Activated CD4-positive, alpha-beta memory T cell treated with anti-CD3 and anti-CD28 coated beads, Interleukin-2, amount 10 ng/mL, durations not matched to agents 7 days and 5 days (primary cell): Measurements from ENCODE around the gene UNC13D. TPM values are rescaled to one million over a fixed set of nuclear protein-coding genes. Genes with fewer than 3 reads are reported as not detected.

Experiments used
- CTCF ChIA-PET: fragments of 350-600 bp; sonication (Branson Sonifier 250); formaldehyde crosslinking; loops from one replicate; lab custom pipeline; 2021; ENCODE audit warnings: antibody characterized with exemption, inconsistent platforms; lab: Charles Lee
- POLR2A ChIA-PET: fragments of 350-600 bp; sonication (Branson Sonifier 250); formaldehyde crosslinking; loops from one replicate; lab custom pipeline; 2021; ENCODE audit warnings: antibody characterized with exemption; lab: Charles Lee
- DNase-seq: peaks from one replicate; pipeline ENCODE4 v3.0.0-alpha.2; 2020
- H3K27ac Mint-ChIP-seq: one replicate; pipeline ENCODE4 v1.8.0; 2021; ENCODE audit warnings: mild to moderate bottlenecking, mixed read lengths
- H3K27me3 Mint-ChIP-seq: one replicate; pipeline ENCODE4 v1.8.0; 2021; ENCODE audit warnings: mixed read lengths
- H3K36me3 Mint-ChIP-seq: one replicate; pipeline ENCODE4 v1.8.0; 2021; ENCODE audit warnings: low read depth, mixed read lengths
- H3K4me1 Mint-ChIP-seq: one replicate; pipeline ENCODE4 v1.8.0; 2021; ENCODE audit warnings: mixed read lengths
- H3K4me3 Mint-ChIP-seq: one replicate; pipeline ENCODE4 v1.8.0; 2021; ENCODE audit warnings: mild to moderate bottlenecking, mixed read lengths
- H3K9me3 Mint-ChIP-seq: one replicate; pipeline ENCODE4 v1.8.0; 2021; ENCODE audit warnings: mixed read lengths
- total RNA-seq, 2 experiments: library from RNA; stranded (reverse); gene quantifications; one replicate each; pipeline ENCODE4 v1.2.3, GENCODE V29; 2021

Gene UNC13D
- total RNA-seq, 2 experiments from 2014 or later: 179 to 190 TPM

DNA sequence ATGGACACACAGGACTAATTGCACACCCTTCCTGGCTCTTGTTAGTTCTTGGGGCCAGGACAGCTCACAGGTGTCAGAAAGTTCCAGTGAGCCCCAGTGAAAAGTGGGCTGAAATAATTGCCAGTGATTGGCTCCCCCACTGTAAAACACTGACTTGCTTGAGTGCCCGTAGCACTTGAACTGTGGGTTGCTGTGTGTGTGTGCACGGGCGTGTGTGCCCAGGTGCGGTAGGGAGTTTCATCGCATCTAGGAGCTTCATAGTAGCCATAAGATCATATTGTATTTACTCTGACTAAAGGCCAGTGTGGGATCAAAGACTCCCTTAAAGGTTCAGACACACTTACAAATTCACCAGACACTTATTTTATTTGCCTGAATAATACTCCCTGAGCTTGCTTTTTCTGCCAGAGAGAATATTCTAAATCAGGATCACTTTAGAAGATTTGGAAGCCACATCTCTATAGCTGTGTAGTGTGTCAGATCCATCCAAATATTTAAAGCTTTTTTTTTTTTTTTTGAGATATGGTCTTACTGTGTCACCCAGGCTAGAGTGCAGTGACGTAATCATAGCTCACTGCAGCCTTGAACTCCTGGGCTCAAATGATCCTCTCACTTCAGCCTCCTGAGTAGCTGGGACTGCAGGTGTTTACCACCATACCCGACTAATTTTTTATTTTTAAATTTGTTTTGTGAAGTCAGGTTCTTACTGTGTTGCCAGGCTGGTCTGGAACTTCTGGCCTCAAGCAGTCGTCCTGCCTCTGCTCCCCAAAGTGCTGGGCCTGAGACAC is 48.2 kb downstream of the UNC13D start:
- H3K4me1 Mint-ChIP-seq: peaks cover 28% of the 10 kb centered on the region
- no peak overlapping the region for H3K4me3 Mint-ChIP-seq

DNA sequence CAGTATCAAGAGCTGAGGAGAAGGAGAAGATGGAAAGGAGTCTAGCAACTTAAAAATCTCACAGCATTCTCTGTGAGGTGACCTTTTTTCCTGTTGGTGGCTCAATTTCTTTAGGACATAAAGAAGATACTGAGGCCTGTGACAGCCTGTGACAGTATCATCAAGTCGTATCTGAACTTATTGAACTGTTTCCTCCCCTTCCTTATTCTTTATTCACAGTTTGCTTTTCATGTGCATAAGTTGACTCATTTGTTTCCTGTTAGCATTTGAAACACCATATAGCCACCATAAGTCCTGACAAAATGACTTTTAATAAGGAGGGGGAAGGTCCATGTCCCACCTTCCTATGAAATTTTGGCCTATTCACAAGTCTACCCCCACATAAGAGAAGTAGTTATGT is 50.7 kb downstream of the UNC13D start:
- Mint-ChIP-seq H3K27me3 (no peaks in the 10 kb centered on the region), H3K4me3 (no peak overlapping the region), H3K9me3 (no peaks in the 10 kb centered on the region), H3K4me1 (peaks cover 33% of the 10 kb centered on the region), H3K27ac (peak overlapping the region; percentile 55), H3K36me3 (peaks cover 33% of the 10 kb centered on the region)
- no peak for DNase-seq
- ChIA-PET CTCF (interaction anchor here (2.0 kb wide), 1 partner anchor 40 kb away, joined by 6 read pairs; no protein-coding TSS in a partner anchor), POLR2A (interaction anchor here (4.8 to 5.0 kb wide), 3 partner anchors 9 to 17 kb away, joined by 24 to 43 read pairs (median 30); partner anchors contain the start of gene UNK)

More for the DNA sequence above, 48.2 kb downstream of the UNC13D start:
- Mint-ChIP-seq H3K36me3 (peaks cover 41% of the 10 kb centered on the region), H3K27me3 (no peaks in the 10 kb centered on the region), H3K9me3 (no peaks in the 10 kb centered on the region), H3K27ac (no peak overlapping the region)
- no peak for DNase-seq
- ChIA-PET CTCF (interaction anchor here (0.6 to 2.5 kb wide), 6 partner anchors 10 to 199 kb away, joined by 3 to 15 read pairs (median 4); partner anchors contain the start of gene GALK1), POLR2A (interaction anchor here (0.8 to 5.0 kb wide), 6 partner anchors 9 to 60 kb away, joined by 3 to 30 read pairs (median 3); partner anchors contain the start of gene UNK)

DNA sequence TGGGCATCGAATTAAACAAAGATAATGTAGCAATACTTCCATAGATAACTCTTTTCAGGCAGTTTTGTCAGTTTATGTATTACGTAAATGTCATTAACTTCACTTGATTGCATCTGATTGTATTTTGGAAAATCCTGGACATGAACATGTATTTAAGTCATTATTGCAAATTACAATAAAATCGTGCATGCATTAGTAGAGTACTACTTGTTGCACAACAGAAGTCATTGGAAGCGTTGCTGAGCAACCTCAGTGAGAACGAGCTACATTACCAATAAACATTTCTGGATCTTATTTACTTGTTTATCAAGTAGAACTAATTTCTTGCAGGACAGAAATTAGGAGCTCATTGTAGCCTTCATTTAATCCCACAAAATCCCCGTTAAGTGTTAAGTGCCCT is 53.0 kb downstream of the UNC13D start:
- Mint-ChIP-seq H3K9me3 (no peaks in the 10 kb centered on the region), H3K4me1 (peaks cover 37% of the 10 kb centered on the region), H3K27ac (no peak overlapping the region), H3K36me3 (peaks cover 26% of the 10 kb centered on the region), H3K27me3 (no peaks in the 10 kb centered on the region), H3K4me3 (no peak overlapping the region)
- no peak for DNase-seq
- ChIA-PET POLR2A (interaction anchor here (1.0 to 4.9 kb wide), 5 partner anchors 9 to 67 kb away, joined by 4 to 43 read pairs (median 6); partner anchors contain the start of gene WBP2), CTCF (interaction anchor here (0.6 to 1.2 kb wide), 3 partner anchors 11 to 567 kb away, joined by 3 to 5 read pairs (median 4); a partner anchor contains a TSS)

DNA sequence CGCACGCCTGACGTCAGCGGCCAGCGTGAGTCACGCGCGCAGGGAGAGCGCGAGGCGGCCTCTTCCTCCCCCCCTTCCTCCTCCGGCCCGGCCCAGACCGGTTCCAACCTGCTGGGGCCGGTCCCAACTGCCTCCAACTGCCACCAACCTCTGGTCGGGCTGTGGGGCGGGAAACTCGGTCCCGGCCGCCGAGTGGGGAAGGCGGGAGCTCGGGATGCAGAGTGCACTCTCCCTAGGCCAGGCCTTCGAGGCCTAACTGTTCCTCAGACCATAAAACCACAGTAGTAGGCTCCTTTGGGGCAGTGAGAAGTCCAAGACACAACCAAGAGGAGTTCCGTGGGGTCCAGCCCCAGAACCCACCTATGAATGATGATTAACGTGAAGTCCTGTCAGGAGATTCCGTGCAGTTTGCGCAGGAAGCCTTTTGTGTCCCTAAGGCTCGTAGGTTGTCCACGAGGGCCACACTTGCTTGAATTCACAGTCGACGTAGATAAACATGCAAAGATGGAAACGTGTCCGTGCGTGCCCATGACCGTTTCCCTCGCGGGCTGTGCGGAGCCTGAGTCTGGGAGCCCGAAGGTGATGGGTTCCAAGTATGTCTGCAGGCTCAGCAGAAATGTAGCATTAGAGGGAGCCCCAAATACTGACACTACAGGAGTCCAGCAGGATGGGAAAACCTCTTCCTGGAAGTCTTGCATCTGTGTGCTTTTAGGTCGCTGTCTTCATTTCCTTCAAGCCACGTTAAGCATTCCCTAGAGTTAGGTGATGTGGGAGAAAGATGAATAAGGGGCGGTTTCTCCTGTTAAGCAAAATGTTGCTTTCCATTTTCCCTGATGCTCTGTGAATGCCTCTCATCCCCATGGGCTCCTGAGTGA is 59.0 kb downstream of the UNC13D start:
- DNase-seq: peak; percentile 95
- peaks cover 48% of the 10 kb centered on the region for H3K4me1 Mint-ChIP-seq
- H3K4me3 Mint-ChIP-seq: peak overlapping the region; percentile 90
- H3K36me3 Mint-ChIP-seq: peaks cover 6% of the 10 kb centered on the region
- ChIA-PET CTCF (interaction anchor here (0.7 to 2.8 kb wide), 13 partner anchors 9 to 560 kb away, joined by 3 to 24 read pairs (median 5); partner anchors contain the start of genes GALK1, TRIM65 and UNC13D), POLR2A (interaction anchor here (0.6 to 6.3 kb wide), 20 partner anchors 10 to 524 kb away, joined by 3 to 123 read pairs (median 14); partner anchors contain the start of genes GALK1, GGA3, MRPS7 and RECQL5)
- no peaks in the 10 kb centered on the region for H3K27me3 Mint-ChIP-seq
- H3K27ac Mint-ChIP-seq: peak overlapping the region; percentile 100
- H3K9me3 Mint-ChIP-seq: no peaks in the 10 kb centered on the region

DNA sequence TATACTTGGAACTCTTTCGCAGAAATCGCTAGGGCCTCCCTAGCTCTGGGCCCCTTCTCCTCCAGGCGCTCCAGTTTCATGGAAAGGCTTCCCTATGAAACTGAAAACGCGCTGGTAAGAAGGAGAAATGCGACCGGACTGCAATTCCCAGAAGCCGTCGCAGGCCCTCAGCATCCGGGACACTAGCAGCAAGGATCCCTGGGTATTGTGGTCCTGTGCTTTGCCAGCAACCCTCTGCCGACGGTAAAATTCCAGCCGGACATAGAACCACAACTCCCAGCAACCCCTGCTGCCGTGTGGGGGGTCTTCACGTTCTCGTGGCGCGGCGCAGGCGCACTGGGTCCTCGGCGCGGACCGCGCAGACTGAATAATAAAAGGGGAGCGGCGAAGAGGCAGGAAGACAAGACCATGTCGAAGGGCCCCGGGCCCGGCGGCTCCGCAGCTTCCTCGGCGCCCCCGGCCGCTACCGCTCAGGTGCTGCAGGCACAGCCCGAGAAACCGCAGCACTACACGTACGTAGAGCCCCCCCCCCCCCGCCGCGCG is 59.7 kb downstream of the UNC13D start, which contains the start of gene UNK:
Gene UNK, plus strand, starts transcription at position 334 of the 543 bp plus-strand sequence. Its CDS starts 75 bp downstream, at position 409.
- Mint-ChIP-seq H3K27ac (peak within 1 kb of the TSS; percentile 100), H3K9me3 (no peaks in the 10 kb centered on the region), H3K36me3 (peaks cover 8% of the 10 kb centered on the region), H3K4me3 (peak within 1 kb of the TSS; percentile 90), H3K27me3 (no peaks in the 10 kb centered on the region), H3K4me1 (peaks cover 52% of the 10 kb centered on the region)
- CTCF ChIA-PET: interaction anchor here (0.7 to 2.8 kb wide), 8 partner anchors 19 to 561 kb away, joined by 3 to 24 read pairs (median 6); partner anchors contain the start of gene GALK1
- POLR2A ChIA-PET: interaction anchor here (1.0 to 6.3 kb wide), 18 partner anchors 9 to 523 kb away, joined by 3 to 123 read pairs (median 23); partner anchors contain the start of genes GALK1, GGA3, MRPS7 and RECQL5
- peak; percentile 96 for DNase-seq

DNA sequence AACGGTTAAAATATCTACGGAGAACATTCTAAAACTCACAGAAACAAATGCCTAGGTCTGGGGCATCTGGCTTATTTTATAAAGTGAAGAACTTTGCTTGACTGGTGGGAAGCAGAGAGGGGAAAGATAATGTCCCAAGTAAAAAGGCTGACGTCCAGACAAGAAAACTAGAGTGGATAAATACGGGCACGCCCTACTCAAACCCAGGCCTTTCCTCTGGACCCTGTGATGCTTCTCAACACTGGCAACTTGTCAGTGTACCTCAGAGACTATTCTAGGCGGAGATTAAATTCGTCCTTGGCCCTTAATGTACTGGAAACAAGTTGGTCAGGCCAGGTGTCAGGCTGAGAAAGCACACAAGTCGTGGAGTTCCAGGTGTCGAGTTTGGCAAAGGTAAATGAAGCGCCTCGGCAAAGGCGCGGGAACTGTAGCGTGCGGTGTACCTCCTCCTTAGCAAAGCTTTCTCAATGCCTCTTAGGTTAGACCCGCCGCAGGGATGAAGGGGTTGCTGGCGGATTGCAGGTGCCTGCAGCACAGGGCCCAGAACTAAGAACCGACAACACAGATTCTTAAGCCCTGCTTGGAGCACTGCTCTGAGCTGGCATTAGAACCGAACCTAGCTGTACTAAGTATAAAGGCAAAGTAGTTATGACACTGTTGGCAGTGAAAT is 60.3 kb downstream of the UNC13D start:
- DNase-seq: no peak

DNA sequence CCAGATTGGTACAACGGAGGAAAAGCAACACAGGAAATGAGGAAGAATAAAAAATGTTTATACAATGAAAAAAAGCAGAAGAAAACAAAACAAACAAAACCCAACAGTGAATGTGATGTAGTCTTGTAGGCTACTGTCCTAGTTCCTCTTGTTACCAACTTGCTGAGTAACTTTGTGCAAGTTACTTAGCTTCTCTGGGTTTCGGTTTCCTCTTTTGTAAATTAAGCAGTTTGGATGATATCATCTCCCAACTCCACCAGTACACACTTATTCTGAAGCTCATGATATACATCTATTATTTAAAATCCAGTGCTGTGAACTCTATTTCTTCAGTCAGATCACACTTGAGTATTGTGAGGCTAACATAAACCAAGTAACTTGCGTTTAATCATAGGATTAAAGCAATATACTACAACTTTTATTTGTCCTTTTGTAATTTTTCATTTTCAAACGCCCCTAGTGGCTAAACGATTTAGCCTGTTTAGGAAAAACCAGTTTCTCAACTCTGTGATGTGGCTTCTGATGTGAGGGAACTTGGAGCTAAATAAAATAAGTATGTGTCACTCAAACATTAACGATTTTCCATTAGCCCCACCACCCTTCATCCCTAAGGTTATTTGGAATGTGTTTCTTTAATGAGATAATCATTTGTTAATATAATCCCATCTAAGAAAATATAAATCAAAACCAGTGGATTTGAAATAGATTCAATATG is 61.0 kb downstream of the UNC13D start:
- POLR2A ChIA-PET: interaction anchor here (0.6 to 6.3 kb wide), 23 partner anchors 8 to 522 kb away, joined by 3 to 123 read pairs (median 5); partner anchors contain the start of genes GALK1, GGA3, GRB2 and MRPS7
- H3K27me3 Mint-ChIP-seq: no peaks in the 10 kb centered on the region

More for the DNA sequence above, 60.3 kb downstream of the UNC13D start:
- peak overlapping the region; percentile 100 for H3K27ac Mint-ChIP-seq
- H3K4me1 Mint-ChIP-seq: peaks cover 52% of the 10 kb centered on the region
- ChIA-PET CTCF (interaction anchor here (0.7 to 2.8 kb wide), 20 partner anchors 11 to 513 kb away, joined by 3 to 24 read pairs (median 5); partner anchors contain the start of genes GALK1, MIF4GD, TRIM65 and UNC13D), POLR2A (interaction anchor here (1.0 to 6.3 kb wide), 22 partner anchors 9 to 522 kb away, joined by 3 to 123 read pairs (median 17); partner anchors contain the start of genes GALK1, GGA3, MRPS7 and RECQL5)
- peaks cover 10% of the 10 kb centered on the region for H3K36me3 Mint-ChIP-seq
- H3K27me3 Mint-ChIP-seq: no peaks in the 10 kb centered on the region
- H3K4me3 Mint-ChIP-seq: peak overlapping the region; percentile 90
- no peaks in the 10 kb centered on the region for H3K9me3 Mint-ChIP-seq

DNA sequence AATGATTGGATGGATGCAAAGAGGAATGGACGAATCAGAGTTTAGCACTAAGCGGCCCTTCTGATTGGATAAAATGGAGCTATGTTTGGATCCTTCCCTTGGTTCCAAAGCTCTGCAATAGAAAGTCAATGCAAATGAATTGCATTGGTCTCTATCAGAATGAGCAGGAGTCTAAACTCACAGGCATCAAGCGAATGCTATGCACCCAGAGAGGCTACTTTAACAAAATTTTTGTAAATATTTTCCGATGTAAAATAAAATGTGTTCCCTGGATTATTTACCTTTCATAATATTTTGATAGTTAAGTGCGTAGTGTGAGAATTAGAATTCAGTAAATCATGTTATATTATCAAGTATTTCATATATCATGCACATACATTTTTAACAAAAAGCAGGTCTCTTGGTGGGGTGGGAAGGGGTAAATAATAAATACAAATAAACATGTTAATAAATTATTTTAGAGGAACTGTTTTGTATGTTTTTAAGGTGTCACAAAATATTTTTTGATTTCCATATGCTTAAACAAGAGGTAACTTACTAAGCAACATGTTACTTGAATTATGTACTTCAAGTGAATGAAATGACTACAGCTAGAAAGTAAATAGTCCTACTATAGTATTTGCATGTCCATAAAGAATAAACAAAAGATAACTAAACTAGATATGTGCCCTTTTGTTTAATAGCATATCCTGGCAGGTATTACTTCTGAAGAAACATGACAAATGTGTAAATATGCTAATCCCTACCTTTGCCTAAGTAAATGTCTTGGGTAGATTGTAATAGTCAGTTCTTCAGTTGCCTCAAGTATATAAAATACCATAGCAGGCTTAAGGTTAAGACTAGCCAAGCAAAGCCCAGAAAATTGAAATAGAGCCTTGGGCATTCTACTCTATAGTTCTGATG is 64.0 kb downstream of the UNC13D start:
- Mint-ChIP-seq H3K4me3 (peak overlapping the region; percentile 88), H3K9me3 (no peaks in the 10 kb centered on the region), H3K27me3 (no peaks in the 10 kb centered on the region), H3K36me3 (peaks cover 38% of the 10 kb centered on the region), H3K4me1 (peaks cover 61% of the 10 kb centered on the region), H3K27ac (peak overlapping the region; percentile 96)
- ChIA-PET CTCF (interaction anchor here (0.5 to 2.7 kb wide), 11 partner anchors 12 to 509 kb away, joined by 3 to 21 read pairs (median 4); partner anchors contain the start of genes GALK1, MIF4GD and WBP2), POLR2A (interaction anchor here (0.6 to 9.6 kb wide), 31 partner anchors 11 to 509 kb away, joined by 3 to 214 read pairs (median 5); partner anchors contain the start of genes GALK1, MIF4GD, RECQL5 and SAP30BP)
- no peak for DNase-seq

More for the DNA sequence above, 61.0 kb downstream of the UNC13D start:
- DNase-seq: no peak
- Mint-ChIP-seq H3K9me3 (no peaks in the 10 kb centered on the region), H3K4me1 (peaks cover 53% of the 10 kb centered on the region), H3K36me3 (peaks cover 18% of the 10 kb centered on the region), H3K4me3 (peak overlapping the region; percentile 90), H3K27ac (peak overlapping the region; percentile 100)
- CTCF ChIA-PET: interaction anchor here (0.7 to 2.8 kb wide), 28 partner anchors 10 to 728 kb away, joined by 3 to 24 read pairs (median 4); partner anchors contain the start of genes GALK1, MIF4GD, SLC25A19 and TRIM65

DNA sequence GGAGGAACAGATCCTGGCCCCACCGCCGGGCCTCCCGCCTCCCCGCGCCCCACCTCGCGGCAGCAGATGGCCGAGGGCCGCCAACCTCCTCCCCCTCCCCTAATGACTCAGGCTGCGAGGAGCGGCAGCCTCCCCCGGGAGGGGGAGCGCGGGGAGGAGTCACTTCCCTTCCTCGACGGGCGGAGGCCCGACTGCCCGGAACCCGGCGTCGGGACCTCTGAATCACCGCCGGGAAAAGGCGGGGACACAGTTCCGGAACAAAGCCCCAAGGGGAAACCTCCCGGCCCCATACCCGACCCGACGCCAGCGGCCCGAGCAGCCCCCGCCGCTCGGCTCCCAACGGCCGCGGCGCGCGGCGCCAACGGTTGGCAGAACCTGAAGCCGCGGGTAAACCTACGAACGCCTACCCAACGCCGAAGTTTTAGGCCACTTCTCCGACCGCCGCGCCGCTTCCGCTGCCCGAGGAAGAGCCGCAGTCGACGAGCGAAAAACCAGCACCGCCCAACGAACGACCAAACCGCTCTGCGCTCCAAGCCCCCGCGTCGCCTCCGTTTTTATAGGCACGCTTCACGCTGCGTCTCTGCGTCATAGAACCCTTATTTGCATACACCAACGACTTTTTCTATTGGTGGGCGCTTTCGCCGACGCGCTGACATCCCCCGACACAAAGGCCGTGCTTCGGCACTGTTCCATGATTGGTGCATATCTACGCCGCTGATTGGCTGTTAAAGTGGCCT is 64.8 kb downstream of the UNC13D start:
- ChIA-PET POLR2A (interaction anchor here (0.6 to 9.6 kb wide), 41 partner anchors 10 to 576 kb away, joined by 3 to 214 read pairs (median 4); partner anchors contain the start of genes GALK1, MIF4GD, RECQL5 and SAP30BP), CTCF (interaction anchor here (0.8 to 4.9 kb wide), 11 partner anchors 12 to 508 kb away, joined by 3 to 23 read pairs (median 5); partner anchors contain the start of genes GALK1, MIF4GD and WBP2)
- H3K4me1 Mint-ChIP-seq: peaks cover 58% of the 10 kb centered on the region
- H3K36me3 Mint-ChIP-seq: peaks cover 40% of the 10 kb centered on the region
- no peaks in the 10 kb centered on the region for H3K9me3 Mint-ChIP-seq
- peak; percentile 96 for DNase-seq
- H3K4me3 Mint-ChIP-seq: peak overlapping the region; percentile 88
- peak overlapping the region; percentile 96 for H3K27ac Mint-ChIP-seq
- H3K27me3 Mint-ChIP-seq: no peaks in the 10 kb centered on the region
